HG03064 (cell line): ENCODE data around the gene ZNF267.
"Not testable (repeated sequence)": the region's sequence is repeated elsewhere in the genome, so short reads cannot be mapped to it uniquely, and the experiment has no call there.

Source experiments
- ATAC-seq: cut with Tn5 transposase; IDR thresholded peaks from one replicate; pipeline ENCODE4 v1.9.1; 2021; ENCODE audit warnings: low read depth; ENCODE audit not compliant: unreplicated experiment

The ZNF267 gene

DNA sequence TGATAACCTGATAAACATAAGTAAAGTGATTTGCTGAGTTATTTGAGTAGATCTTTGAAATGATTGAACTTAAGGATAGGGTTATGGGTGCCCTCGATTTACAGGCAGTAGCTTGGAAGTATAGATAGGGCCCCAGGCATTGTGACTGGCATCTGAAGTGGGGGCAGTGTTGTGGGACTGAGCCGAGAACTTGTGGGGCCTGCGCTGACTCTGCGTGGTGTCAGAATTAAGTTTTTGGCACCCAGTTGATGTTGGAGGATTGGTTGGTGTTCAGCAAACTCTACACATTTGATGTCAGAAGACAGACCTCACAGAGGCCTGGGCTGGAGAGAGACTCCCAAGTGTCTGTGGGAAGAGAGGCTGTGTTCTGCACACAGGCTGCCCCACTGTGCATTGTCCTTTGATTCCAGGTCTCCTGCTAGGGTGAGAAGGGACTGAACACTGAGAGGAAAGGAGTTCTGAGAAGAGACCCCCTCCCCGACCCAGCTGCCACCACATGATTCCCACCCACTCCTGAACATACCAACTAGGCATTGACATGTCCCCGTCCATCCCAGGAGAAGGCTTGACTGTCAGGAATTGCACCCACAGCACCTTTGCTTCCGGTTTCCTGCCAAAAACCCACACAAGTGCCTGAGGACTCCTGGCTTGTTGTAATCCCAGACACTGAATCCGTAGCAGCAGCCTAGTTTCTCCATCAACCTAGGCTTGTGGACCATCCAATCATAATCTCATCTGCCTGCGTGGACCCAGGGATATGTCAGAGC, 4.5 kb downstream of the ZNF267 start:
- ATAC-seq, result no peak

DNA sequence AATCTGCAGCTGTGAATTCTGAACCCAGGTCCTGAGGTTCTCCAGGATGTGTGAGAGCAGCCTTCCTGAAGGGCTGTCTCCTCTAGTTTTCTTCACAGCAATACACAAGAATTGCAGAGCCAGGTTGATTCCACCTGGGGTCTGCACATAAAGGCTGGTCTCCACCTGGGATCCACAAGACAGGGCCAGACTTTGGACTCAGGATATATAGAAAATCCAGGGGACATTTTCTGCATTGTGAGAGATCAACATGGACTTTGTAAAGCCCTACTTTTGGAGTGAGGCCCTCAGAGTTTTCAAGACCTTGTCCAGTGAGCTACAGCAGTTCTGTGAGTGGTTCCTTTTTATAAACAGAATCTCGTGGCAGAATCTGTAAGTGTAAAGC, 6.3 kb downstream of the ZNF267 start:
- no peak for ATAC-seq

DNA sequence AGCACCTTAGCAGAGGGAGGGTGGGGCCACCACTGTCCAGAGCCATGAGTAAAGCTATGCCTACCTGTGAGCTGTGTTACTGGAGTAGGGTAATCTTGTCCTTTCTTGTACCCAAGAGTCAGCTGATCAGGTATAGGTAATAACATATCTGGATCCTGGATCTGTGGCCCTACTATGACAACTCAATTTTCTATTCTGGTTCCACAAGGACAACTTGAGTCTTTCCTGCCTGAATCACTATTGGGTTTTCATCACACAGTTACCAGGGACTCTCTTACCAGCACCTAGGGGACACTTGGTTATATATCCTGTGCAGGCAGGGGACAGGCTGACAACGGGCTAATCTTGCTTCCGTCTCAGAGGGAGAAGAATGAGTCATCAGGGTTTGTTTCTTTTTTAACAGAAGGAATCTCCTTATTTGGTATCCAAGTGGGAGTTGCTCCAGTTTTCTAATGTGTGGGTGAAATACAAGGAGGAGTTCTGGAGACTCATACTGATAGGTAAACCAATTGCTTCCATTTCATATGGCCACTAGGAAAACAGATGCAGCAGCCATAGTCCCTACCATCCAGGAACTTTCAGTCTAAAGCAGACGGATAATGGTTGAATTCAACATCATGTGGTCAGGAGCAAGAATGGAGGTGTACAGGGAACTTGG, 6.8 kb downstream of the ZNF267 start:
- no peak for ATAC-seq

DNA sequence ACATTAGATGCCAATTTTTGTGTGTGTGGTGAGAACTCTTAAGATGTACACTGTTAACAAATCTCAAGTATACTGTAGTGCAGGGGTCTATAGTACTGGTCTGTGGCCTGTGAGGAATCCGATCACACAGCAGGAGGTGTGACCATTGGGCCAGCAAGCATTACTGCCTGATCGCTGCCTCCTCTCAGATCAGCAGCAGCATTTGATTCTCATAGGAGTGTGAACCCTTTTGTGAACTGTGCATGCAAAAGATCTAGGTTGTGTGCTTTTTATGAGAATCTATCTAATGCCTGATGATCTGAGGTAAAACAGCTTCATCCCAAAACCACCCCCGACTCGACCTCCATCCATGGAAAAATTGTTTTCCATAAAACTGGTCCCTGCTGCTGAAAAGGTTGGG, 12.6 kb downstream of the ZNF267 start:
- no peak for ATAC-seq

DNA sequence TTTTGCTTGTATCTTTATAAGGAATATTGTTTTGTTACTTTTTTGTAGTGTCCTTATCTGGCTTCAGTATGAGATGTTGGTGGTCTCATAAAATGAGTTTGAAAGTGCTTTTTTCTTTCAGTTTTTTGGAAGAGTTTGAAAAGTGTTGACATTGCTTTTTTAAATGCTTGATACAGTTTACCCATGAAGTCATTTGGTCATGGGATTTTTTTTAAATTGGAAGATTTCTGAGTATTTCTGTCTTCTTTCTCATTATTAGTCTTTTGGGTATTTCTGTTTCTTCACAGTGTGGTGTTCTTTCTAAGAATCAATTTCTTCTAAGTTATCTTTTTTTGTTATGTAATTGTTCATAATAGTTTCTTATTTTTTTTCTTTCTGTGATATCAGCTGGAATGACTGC, 15.1 kb downstream of the ZNF267 start:
- ATAC-seq, result no peak

DNA sequence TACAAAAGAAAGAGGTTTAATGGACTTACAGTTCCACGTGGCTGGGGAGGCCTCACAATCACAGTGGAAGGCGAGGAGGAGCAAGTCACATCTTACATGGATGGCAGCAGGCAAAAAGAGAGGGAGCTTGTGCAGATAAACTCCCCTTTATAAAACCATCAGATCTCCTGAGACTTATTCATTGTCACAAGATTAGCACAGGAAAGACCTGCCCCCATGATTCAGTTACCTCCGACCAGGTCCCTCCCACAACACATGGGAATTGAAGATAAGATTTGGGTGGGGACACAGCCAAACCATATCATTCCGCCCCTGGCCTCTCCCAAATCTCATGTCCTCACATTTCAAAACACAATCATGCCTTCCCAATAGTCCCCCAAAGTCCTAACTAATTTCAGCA, 18.5 kb downstream of the ZNF267 start:
- ATAC-seq, result not testable (repeated sequence)

DNA sequence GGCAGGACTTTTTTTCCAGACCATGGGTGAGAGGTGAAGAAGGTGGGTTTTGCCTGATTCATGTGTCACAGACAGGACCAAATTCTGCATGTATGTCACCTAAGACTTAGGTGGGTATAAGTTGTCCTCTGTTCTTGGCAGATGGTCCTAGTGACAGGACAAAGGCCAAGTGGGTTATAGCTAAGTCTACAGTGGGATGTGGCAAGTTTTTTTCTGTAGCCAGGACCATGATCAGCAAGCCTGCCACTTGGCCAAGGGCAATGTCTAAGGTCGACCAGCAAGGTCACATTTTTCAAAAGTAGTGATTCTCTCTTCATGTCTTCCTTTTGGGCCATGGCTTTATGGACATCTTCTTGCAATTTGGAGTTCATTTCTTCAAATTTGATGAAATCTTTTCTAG, 20.2 kb downstream of the ZNF267 start:
- no peak for ATAC-seq

DNA sequence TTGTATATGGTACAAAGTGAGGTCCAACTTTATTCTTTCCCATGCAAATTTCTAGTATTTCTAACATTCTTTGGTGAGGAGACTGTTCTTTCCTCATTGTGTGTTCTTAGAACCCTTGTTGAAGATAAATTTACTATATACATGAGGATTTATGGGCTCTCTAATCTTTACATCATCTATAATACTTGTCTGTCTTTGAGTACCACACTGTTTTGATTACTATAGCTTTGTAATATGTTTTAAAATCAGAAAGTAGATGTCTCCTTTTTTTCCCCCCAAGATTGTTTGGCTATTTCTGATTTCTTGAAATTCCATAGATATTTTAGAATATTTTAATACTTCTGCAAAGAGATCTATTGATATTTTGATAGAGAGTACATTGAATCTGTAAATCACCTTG, 23.7 kb downstream of the ZNF267 start:
- no peak for ATAC-seq

DNA sequence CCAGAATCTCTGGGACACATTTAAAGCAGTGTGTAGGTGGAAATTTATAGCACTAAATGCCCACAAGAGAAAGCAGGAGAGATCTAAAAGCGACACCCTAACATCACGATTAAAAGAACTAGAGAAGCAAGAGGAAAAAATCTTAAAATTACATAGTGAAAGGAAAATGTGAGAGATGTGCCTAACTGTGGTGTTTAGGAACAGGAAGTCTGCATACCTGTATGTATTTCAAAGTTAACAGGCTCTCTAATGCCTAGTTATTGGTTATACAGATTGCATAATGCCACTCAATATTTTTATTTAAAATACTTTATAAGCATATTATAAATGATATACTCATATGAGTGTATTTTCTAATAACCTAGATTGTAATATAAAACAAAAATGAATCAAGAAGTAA, 25.9 kb downstream of the ZNF267 start:
- ATAC-seq, result no peak

DNA sequence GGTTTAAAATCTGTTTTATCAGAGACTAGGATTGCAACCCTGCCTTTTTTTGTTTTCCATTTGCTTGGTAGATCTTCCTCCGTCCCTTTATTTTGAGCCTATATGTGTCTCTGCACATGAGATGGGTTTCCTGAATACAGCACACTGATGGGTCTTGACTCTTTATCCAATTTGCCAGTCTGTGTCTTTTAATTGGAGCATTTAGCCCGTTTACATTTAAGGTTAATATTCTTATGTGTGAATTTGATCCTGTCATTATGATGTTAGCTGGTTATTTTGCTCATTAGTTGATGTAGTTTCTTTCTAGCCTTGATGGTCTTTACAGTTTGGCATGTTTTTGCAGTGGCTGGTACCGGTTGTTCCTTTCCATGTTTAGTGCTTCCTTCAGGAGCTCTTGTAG, 31.0 kb downstream of the ZNF267 start:
- not testable (repeated sequence) for ATAC-seq

DNA sequence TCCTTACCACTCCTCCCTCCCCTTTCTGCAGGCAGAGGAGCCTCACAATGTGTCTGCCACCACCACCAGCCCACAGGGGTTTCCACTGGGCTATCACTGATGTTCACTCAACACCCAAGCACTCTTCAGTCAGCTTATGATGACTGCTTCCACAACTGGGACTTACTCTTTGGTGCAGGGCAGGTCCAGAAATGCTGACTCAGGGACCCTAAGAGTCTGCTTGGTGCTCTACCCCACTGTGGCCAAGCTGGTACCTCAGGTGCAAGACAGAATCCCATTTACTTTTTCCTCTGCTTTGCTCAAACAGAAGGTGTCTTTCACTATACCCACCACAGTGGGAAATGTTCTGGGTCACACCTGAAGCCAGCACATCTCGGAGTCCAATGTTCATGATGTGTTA, 40.1 kb downstream of the ZNF267 start:
- no peak for ATAC-seq

DNA sequence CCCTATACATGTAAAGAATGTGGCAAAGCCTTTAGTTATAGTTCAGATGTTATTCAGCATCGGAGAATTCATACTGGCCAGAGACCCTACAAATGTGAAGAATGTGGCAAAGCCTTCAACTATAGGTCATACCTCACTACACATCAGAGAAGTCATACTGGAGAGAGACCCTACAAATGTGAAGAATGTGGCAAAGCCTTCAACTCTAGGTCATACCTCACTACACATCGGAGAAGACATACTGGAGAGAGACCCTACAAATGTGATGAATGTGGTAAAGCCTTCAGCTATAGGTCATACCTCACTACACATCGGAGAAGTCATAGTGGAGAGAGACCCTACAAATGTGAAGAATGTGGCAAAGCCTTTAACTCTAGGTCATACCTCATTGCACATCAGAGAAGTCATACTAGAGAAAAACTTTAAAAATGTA, 42.5 kb downstream of the ZNF267 start:
- no peak for ATAC-seq

DNA sequence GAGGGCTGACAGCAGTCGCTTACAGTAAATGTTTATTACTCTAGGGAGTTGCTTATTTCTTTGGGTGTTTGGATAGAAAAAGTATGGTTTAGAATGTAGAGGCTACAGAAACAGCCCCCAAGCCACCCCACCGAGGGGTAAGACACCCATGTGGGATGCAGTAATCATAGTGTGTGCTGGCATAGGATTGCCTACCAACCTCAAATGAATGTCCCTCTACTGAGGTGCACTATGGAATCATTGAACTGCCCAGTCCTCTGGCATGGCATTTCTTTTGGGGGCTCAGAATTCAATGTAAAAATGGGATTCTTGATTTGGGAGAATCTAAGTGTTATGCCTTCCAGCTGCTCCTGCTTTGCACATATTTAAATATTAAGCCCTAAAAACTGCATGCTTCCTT, 46.8 kb downstream of the ZNF267 start:
- ATAC-seq, result no peak

DNA sequence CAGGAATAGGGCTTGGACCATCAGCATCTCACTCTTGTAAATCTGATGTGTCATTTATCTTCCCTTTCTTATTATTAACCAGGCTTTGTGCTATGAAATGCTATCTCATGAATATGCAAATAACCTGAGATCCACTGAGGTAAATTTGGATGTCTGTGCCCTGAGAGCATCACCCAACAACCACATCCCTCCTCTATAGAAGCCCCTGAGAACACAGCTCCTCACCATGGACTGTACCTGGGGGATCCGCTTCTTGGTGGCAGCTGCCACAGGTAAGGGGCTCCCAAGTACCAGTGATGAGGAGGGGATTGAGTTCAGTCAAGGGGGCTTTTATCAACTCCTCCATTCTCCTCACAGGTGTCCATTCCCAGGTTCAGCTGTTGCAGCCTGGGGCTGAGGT, 78.2 kb downstream of the ZNF267 start:
- ATAC-seq, result not testable (repeated sequence)

DNA sequence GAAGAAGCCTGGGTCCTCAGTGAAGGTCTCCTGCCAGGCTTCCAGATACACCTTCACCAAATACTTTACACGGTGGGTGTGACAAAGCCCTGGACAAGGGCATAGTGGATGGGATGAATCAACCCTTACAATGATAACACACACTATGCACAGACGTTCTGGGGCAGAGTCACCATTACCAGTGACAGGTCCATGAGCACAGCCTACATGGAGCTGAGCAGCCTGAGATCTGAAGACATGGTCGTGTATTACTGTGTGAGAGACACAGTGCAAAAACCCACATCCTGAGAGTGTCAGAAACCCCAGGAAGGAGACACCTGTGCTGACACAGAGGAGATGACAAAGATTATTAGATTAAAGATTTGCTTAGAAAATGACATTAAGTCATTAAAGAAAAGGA, 78.6 kb downstream of the ZNF267 start:
- ATAC-seq, result not testable (repeated sequence)

DNA sequence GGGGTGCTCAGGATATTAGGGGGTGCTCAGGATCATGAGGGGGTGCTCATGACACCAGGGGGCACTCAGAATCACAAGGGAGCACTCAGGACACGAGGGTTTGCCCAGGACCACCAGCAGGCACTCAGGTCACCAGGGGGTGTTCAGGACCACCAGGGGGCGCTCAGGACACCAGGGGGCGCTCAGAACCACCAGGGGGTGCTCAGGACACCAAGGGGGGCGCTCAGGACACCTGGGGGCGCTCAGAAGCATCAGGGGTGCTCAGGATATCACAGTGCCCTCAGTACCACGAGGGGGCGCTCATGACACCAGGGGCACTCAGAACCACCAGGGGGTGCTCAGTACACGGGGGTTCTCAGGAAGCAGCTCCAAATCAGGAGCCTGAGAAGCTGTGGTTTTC, 82.6 kb downstream of the ZNF267 start:
- ATAC-seq, result not testable (repeated sequence)

DNA sequence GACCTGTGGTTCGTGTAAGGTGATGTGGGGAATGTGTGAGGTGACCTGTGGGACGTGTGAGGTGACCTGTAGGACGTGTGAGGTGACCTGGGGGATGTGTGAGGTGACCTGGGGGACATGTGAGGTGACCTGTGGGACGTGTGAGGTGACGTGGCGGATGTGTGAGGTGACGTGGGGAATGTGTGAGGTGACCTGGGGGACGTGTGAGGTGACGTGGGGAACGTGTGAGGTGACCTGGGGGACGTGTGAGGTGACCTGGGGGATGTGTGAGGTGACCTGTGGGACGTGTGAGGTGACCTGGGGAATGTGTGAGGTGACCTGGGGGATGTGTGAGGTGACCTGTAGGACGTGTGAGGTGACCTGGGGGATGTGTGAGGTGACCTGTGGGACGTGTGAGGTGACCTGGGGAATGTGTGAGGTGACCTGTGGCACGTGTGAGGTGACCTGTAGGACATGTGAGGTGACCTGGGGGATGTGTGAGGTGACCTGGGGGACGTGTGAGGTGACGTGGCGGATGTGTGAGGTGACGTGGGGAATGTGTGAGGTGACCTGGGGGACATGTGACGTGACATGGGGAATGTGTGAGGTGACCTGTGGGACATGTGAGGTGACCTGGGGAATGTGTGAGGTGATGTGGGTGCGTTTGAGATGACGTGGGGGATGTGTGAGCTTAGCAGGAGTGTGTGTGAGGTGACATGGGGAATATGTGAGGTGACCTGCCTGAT, 86.7 kb downstream of the ZNF267 start:
- ATAC-seq, result not testable (repeated sequence)
